ENCODE measurements around the gene PNPO.
"Not testable (repeated sequence)": the region's sequence is repeated elsewhere in the genome, so short reads cannot be mapped to it uniquely, and the experiment has no call there.

PNPO gene

GRCh38 chr17:47918006-47918405 lies 23.4 kb upstream of the PNPO start:
- DNase-seq (ENCODE audit: low read depth in 2 of 2) = no peak

GRCh38 chr17:47918991-47919390 lies 22.4 kb upstream of the PNPO start:
- DNase-seq (ENCODE audit: low read depth in 2 of 2) = no peak

- DNase-seq (ENCODE audit: low read depth in 2 of 2) = not testable (repeated sequence)
Measured at GRCh38 chr17:47919889-47920288, 21.5 kb upstream of the PNPO start.

GRCh38 chr17:47924785-47925677 lies 16.3 kb upstream of the PNPO start:
- no peak for DNase-seq (ENCODE audit: low read depth in 2 of 2)

- DNase-seq (ENCODE audit: low read depth in 2 of 2) = no peak
Measured at GRCh38 chr17:47925678-47925988, 15.7 kb upstream of the PNPO start.

GRCh38 chr17:47927821-47928400 lies 13.5 kb upstream of the PNPO start:
- DNase-seq (ENCODE audit: low read depth in 2 of 2) = no peak

GRCh38 chr17:47928415-47928814 lies 13.0 kb upstream of the PNPO start:
- no peak for DNase-seq (ENCODE audit: low read depth in 2 of 2)

GRCh38 chr17:47929218-47930000 lies 12.0 kb upstream of the PNPO start:
- no peak for DNase-seq (ENCODE audit: low read depth in 2 of 2)

GRCh38 chr17:47931848-47932247 lies 9.5 kb upstream of the PNPO start:
- no peak for DNase-seq (ENCODE audit: low read depth in 2 of 2)

GRCh38 chr17:47934856-47935255 lies 6.5 kb upstream of the PNPO start:
- no peak for DNase-seq (ENCODE audit: low read depth in 2 of 2)

GRCh38 chr17:47935468-47935867 lies 5.9 kb upstream of the PNPO start:
- DNase-seq (ENCODE audit: low read depth in 2 of 2) = not testable (repeated sequence)

- DNase-seq (ENCODE audit: low read depth in 2 of 2) = no peak
Measured at GRCh38 chr17:47935961-47936360, 5.4 kb upstream of the PNPO start.

GRCh38 chr17:47937941-47938340 lies 3.4 kb upstream of the PNPO start:
- no peak for DNase-seq (ENCODE audit: low read depth in 2 of 2)

GRCh38 chr17:47942096-47942510 lies 732 bp downstream of the PNPO start:
- no peak for DNase-seq (ENCODE audit: low read depth in 2 of 2)

GRCh38 chr17:47942568-47942967 lies 1.2 kb downstream of the PNPO start:
- DNase-seq (ENCODE audit: low read depth in 2 of 2) = no peak

GRCh38 chr17:47945080-47945479 lies 3.7 kb downstream of the PNPO start:
- DNase-seq (ENCODE audit: low read depth in 2 of 2) = no peak

GRCh38 chr17:47945529-47946508 lies 4.4 kb downstream of the PNPO start:
- no peak for DNase-seq (ENCODE audit: low read depth in 2 of 2)

- DNase-seq (ENCODE audit: low read depth in 2 of 2) = no peak
Measured at GRCh38 chr17:47946516-47946915, 5.1 kb downstream of the PNPO start.

GRCh38 chr17:47946929-47947397 lies 5.6 kb downstream of the PNPO start:
- peak; percentile 40 to 54 for DNase-seq (ENCODE audit: low read depth in 2 of 2)

- DNase-seq (ENCODE audit: low read depth in 2 of 2) = no peak
Measured at GRCh38 chr17:47948706-47949196, 7.4 kb downstream of the PNPO start.

GRCh38 chr17:47949197-47949759 lies 7.9 kb downstream of the PNPO start:
- peak; percentile 45 for DNase-seq (ENCODE audit: low read depth in 2 of 2)
